Calu3 (cell line): ENCODE results near the gene RBX1. TPM values are rescaled to one million over a fixed set of nuclear protein-coding genes. Genes with fewer than 3 reads are reported as not detected.

Experiments
- BruUV-seq: library from RNA; stranded (reverse); fragments of 400-500 nt; replicated peaks from 2 replicates; lab custom pipeline; 2021; lab: Mats Ljungman, UMichigan
- CTCF ChIA-PET: fragments of 300-600 bp; sonication (Branson Sonifier 250); formaldehyde crosslinking; loops from one replicate; lab custom pipeline; 2022; ENCODE audit warnings: antibody characterized with exemption; lab: Charles Lee
- DNase-seq: peaks from one replicate; pipeline ENCODE4 v3.0.0; 2022
- H3K27ac Mint-ChIP-seq: one replicate; pipeline ENCODE4 v1.8.0; 2022; ENCODE audit warnings: mixed read lengths; ENCODE audit not compliant: unreplicated experiment
- H3K27me3 Mint-ChIP-seq: one replicate; pipeline ENCODE4 v1.8.0; 2022; ENCODE audit warnings: mixed read lengths; ENCODE audit not compliant: unreplicated experiment
- H3K36me3 Mint-ChIP-seq: one replicate; pipeline ENCODE4 v1.8.0; 2022; ENCODE audit warnings: mild to moderate bottlenecking, moderate library complexity, mixed read lengths; ENCODE audit not compliant: insufficient read depth, unreplicated experiment
- H3K4me1 Mint-ChIP-seq: one replicate; pipeline ENCODE4 v1.8.0; 2022; ENCODE audit warnings: mild to moderate bottlenecking, low read depth, mixed read lengths; ENCODE audit not compliant: unreplicated experiment
- H3K4me3 Mint-ChIP-seq: one replicate; pipeline ENCODE4 v1.8.0; 2022; ENCODE audit warnings: mild to moderate bottlenecking, low read depth, moderate library complexity, mixed read lengths; ENCODE audit not compliant: unreplicated experiment
- H3K9me3 Mint-ChIP-seq: one replicate; pipeline ENCODE4 v1.8.0; 2022; ENCODE audit warnings: low read depth, mixed read lengths; ENCODE audit not compliant: unreplicated experiment
- intact Hi-C: fragments of 100-400 bp; cut with micrococcal nuclease; formaldehyde crosslinking; loops from one replicate; pipeline ENCODE4 v1.10.0; 2022; ENCODE audit not compliant: unreplicated experiment
- total RNA-seq: library from RNA; stranded (reverse); gene quantifications from 2 replicates; pipeline ENCODE4 v1.2.3, GENCODE V29; 2022
- TF ChIP-seq, protein P1 (sequence below): fragments of 200-600 bp; IDR thresholded peaks from one replicate; pipeline ENCODE4 v1.8.0; 2022; ENCODE audit warnings: antibody characterized with exemption; ENCODE audit not compliant: unreplicated experiment

RBX1 gene
- total RNA-seq, 1 experiment from 2014 or later, result 45.5 TPM

DNA sequence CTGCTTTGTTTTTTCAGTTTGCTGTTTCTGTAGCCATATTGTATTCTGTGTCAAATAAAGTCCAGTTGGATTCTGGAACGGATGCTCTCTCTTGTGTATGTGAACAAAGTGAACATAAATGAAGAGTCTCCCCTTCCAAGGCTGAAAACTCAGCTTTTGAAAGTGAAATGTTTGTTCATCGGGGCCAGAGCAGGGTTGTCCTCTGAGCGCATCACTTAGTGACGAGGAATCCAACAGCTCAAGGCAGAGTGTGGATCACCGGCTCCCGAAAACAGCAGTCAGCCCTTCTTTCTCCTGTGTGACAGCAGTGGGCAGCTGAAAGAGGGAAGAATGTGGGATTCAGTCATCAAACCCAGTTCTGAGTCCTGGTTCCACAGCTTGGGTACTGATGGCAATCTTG, 21.4 kb downstream of the RBX1 start:
- CTCF ChIA-PET, result no interaction called here
- no peaks in the 10 kb centered on the region for H3K27me3 Mint-ChIP-seq
- no peak for DNase-seq
- H3K4me1 Mint-ChIP-seq, result no peaks in the 10 kb centered on the region
- H3K4me3 Mint-ChIP-seq, result no peak overlapping the region
- H3K9me3 Mint-ChIP-seq, result no peaks in the 10 kb centered on the region
- peaks cover 29% of the 10 kb centered on the region for H3K36me3 Mint-ChIP-seq
- H3K27ac Mint-ChIP-seq, result no peak overlapping the region
- TF ChIP-seq, protein P1, sequence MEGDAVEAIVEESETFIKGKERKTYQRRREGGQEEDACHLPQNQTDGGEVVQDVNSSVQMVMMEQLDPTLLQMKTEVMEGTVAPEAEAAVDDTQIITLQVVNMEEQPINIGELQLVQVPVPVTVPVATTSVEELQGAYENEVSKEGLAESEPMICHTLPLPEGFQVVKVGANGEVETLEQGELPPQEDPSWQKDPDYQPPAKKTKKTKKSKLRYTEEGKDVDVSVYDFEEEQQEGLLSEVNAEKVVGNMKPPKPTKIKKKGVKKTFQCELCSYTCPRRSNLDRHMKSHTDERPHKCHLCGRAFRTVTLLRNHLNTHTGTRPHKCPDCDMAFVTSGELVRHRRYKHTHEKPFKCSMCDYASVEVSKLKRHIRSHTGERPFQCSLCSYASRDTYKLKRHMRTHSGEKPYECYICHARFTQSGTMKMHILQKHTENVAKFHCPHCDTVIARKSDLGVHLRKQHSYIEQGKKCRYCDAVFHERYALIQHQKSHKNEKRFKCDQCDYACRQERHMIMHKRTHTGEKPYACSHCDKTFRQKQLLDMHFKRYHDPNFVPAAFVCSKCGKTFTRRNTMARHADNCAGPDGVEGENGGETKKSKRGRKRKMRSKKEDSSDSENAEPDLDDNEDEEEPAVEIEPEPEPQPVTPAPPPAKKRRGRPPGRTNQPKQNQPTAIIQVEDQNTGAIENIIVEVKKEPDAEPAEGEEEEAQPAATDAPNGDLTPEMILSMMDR, result no peak
- BruUV-seq, result no TSS peak
- intact Hi-C loops, result no loop called here

DNA sequence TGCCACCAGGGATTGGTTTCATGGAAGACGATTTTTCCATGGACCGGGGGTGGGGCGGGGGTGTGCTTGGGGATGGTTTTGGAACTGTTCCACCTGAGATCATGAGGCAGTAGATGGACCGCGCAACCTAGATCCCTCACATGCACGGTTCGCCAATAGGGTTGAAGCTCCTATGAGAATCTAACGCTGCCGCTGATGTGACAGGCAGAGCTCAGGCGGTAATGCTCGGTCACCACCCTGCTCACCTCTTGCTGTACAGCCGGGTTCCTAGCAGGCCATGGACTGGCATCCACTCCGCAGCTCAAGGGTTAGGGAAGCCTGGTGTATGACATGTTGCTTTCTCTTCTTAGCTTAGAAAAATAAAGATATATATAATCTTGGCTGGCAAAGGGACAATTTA, 22.0 kb downstream of the RBX1 start:
- no peak overlapping the region for H3K4me3 Mint-ChIP-seq
- no peaks in the 10 kb centered on the region for H3K4me1 Mint-ChIP-seq
- CTCF ChIA-PET, result no interaction called here
- peaks cover 29% of the 10 kb centered on the region for H3K36me3 Mint-ChIP-seq
- H3K9me3 Mint-ChIP-seq, result no peaks in the 10 kb centered on the region
- no peaks in the 10 kb centered on the region for H3K27me3 Mint-ChIP-seq
- no TSS peak for BruUV-seq
- DNase-seq, result no peak
- TF ChIP-seq, protein P1, result no peak
- no peak overlapping the region for H3K27ac Mint-ChIP-seq
- intact Hi-C loops, result no loop called here

DNA sequence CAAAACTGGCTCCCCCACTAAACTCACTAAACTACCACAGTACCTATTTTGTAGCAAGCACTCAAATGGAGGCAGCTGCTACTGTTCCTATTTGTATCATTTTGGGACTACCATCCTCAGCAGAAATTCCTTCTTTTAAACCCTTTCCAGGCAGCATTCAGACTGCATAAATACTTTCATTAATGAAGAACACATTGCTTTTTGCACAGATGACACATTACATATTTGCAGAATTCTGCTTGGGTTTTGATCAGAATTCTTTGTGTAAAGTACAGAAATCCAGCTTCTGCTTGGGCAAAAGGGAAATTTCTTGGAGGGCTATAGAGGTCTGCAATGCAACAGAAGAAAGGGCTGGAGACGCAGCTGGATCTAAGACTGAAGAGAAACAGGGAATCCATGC, 24.2 kb downstream of the RBX1 start:
- Mint-ChIP-seq H3K27me3 (no peaks in the 10 kb centered on the region), H3K36me3 (peaks cover 15% of the 10 kb centered on the region), H3K4me3 (no peak overlapping the region), H3K4me1 (no peaks in the 10 kb centered on the region), H3K9me3 (no peaks in the 10 kb centered on the region), H3K27ac (no peak overlapping the region)
- intact Hi-C loops, result no loop called here
- BruUV-seq, result no TSS peak
- DNase-seq, result no peak
- TF ChIP-seq, protein P1, result no peak
- CTCF ChIA-PET, result interaction anchor here (0.7 kb wide), 1 partner anchor 28 kb away, joined by 3 read pairs; no protein-coding TSS in a partner anchor

DNA sequence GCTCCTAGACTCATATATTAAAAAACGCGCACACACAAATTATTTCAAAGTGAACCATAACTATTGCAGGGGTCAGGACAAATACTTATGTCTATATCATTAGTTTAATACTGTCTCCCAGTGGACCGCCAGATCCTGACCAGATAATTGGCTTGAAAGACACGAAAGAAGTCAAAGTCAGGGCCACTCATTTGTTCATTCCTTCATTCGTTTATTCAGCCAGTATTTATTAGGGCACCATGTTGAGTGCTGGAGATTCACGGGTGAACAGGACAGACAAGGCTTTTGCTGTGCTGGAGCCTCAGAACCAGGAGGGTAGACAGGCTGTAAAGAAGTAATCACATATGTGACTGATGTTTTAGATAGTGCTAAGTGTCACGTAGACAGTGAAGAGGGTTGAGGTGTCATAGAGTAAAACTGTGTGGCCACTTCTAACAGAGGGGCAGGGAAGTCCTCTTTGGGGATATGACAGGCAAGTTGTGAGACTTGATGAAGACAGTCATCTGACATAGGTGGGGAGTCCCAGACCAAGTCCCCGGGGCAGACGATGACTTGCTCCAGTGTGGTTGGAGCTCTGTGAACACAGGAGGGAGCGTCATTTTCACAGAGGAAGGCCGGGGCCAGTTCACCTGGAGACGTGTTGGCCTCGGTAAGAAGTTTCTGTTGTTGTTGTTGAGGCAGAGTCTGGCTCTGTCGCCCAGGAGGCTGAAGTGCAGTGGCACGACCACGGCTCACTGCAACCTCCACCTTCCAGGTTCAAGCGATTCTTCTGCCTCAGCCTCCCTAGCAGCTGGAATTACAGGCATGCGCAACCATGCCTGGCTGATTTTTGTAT, 25.9 kb downstream of the RBX1 start:
- H3K27me3 Mint-ChIP-seq, result no peaks in the 10 kb centered on the region
- TF ChIP-seq, protein P1, result no peak
- no peak for DNase-seq
- no peak overlapping the region for H3K4me3 Mint-ChIP-seq
- H3K9me3 Mint-ChIP-seq, result no peaks in the 10 kb centered on the region
- H3K36me3 Mint-ChIP-seq, result peaks cover 7% of the 10 kb centered on the region
- no peak overlapping the region for H3K27ac Mint-ChIP-seq
- CTCF ChIA-PET, result interaction anchor here (1.3 kb wide), 1 partner anchor 54 kb away, joined by 5 read pairs; no protein-coding TSS in a partner anchor
- no peaks in the 10 kb centered on the region for H3K4me1 Mint-ChIP-seq
- intact Hi-C loops, result no loop called here
- no TSS peak for BruUV-seq
